Inflammatory macrophage treated with lipopolysaccharide for 1 hour (primary cell): ENCODE data around the gene THAP2.

Experiments
- DNase-seq, 2 donors: peaks; one replicate each; pipeline ENCODE4 v3.0.0-alpha.2; 2020 to 2022

Gene THAP2

GRCh38 chr12:71663561-71664410 lies at the start of gene THAP2, which contains the start of gene ZFC3H1:
Gene THAP2 (plus strand): TSS chr12:71664301. CDS start chr12:71664510, 209 bp downstream.
Gene ZFC3H1 (minus strand): TSS chr12:71663848. CDS start chr12:71663610, 238 bp downstream.
- DNase-seq = peak; percentile 96 to 99

GRCh38 chr12:71621938-71622337 lies 42.2 kb upstream of the THAP2 start:
- DNase-seq = no peak

- DNase-seq = no peak
Measured at GRCh38 chr12:71625476-71625875, 38.6 kb upstream of the THAP2 start.

GRCh38 chr12:71626098-71626497 lies 38.0 kb upstream of the THAP2 start:
- peak; percentile 20 to 32 for DNase-seq

DNA sequence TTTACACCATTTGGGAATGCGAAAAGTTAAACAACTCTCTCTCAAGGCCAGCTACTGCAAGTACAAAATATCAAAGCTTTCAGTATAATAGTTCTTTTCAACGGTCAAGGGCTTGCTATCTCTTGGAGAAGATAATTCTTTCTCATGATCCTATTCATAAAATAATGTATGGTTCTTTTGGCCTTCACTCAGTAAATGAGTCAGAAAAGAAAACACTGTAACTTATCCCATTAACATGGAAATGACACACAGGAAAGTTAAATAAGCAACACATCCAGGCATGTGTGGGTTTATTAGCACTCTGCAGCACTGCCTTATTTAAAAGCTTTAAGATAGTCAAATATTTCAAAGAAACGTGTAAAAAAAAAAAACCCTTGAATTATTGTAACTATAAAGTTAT lies 37.3 kb upstream of the THAP2 start:
- DNase-seq = no peak

DNA sequence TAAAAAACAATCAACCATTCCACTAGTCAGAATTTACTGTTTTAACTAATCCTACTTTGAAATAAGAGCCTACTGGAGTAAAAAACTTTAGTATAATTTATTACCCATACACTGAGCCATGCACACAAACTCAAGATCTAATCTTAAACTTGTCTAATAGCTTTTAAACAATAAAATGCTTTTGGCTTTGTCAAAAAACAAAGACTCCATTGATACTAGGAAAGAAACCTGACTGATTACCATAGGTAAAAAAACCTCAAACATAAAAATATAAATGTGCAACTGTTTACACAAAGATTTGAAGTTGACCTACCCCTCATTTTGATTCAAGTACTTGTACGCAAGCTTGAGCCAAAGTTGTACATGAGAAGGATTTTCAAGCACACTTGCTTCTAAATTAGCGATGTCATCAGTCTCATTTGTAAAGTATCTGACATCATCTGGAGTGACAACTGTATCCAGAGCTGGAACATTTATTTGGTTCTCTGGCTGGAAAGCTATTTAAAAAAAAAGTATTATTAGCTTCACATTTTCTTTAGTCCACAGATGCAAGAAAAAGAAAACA lies 36.6 kb upstream of the THAP2 start:
- DNase-seq = no peak

DNA sequence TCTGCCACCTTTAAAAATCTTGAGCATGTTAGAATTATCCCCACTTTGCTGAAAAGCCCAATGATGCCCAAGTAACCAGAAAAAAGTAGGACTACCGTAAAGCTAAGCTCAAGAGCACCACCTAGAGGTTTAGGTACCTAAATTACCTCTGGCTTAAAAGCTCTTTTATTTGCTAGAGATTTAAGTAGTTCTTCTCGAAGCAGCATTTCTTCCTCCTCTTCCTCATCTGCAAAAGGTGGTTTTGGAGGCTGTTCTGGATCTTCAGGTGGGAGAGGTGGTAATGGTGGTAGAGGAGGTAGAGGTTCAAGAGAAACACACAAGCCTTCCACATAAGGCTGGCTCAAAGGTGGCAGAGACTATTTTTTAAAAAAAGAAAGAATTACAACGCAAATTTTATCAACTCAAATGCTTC lies 27.4 kb upstream of the THAP2 start:
- DNase-seq = peak; percentile 30 to 77

GRCh38 chr12:71638499-71638898 lies 25.6 kb upstream of the THAP2 start:
- no peak for DNase-seq

DNA sequence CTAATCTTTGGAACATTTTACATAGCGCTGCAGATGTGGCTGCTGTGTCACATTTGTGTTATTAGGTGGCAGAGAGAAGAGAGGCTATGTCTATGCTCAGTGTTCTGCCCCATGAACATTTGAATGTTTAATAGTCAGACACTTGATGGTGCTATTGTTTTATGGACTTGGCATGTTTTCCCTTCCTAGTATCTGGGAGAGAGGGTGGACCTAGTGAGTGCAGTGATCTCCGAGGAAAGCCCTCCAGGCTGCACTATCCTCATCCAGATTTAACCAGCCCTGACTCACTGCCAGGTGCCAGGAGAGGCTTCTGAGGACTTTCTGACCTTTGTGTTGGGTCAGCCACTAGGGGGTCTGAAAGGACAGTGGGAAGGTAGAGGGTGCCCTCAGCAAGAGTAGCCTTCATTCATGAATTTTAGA lies 24.8 kb upstream of the THAP2 start:
- no peak for DNase-seq

DNA sequence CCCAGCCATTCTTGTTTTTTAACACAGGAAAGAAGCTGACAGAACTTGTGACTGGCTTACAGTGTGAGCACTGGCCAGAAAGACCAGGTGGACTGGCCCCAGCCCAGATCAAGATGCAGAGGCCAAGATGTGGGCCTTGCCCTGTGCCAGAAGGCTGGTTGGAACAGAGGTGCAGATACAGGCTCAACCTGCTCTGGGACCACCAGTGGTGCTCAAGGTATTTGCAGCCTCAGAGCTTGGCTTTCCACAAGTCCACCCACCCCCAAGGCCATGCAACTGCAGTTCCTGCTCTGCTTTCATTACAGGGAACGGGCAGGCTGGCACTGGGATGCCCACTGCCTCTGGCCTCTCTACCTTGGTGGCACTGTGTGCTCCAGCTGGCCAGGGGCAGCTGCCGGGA lies 23.8 kb upstream of the THAP2 start:
- DNase-seq = no peak

DNA sequence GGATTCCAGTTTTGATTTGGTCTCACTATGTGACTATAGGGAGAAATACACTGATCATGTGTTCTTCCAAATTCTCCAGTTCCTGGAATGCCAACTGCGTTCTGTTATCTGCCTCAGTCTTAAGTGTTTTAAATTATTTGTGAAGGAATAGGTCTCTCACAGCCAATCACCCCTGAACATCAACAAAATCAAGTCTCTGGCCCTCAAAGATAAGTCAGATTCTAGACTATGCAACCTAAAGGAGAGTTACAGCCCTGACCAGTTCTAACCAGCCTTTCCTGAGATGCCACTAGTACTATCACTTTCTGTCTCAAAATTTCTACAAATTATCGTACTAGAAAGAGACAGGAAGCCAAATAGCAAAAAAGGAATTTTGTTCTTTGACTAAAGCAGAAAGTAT lies 22.7 kb upstream of the THAP2 start:
- DNase-seq = no peak

DNA sequence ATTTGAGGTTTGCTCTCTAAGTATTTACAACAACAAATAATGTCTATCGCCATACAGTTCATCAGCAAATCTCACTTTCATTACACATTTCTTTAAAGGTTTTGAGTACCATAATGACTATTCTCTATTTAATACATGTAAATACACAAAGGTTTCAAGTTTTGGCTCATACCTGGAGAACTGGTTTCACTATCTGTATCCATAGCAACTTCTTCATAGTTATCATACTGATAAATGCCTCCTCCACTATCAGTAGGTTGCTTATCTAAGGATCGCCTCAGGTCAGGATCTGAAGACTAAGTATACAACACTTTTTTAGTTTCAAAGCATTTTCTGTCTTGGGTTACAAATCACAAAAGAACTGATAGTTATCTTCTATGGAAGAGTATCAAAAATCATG lies 21.8 kb upstream of the THAP2 start:
- no peak for DNase-seq

DNA sequence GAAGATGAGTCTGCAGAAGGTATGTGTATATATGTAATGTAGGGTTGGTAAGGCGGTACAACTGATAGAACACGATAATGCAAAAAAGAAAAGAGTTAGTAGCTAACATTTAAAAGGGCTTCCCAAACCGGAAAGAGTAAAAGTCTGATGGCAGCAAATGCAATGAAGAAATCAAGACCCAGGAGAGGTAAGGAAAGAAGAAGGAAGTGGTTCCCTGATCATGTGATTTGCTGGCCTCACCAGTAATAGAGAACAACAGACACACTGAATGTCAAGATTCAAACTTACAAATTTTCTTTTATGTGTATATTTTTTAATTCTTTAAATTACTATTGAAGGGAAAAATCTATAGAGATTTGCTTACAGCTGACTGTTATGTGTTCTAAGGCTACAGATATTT lies 18.8 kb upstream of the THAP2 start:
- DNase-seq = peak; percentile 45 to 55

- DNase-seq = no peak
Measured at GRCh38 chr12:71646512-71646911, 17.6 kb upstream of the THAP2 start.

GRCh38 chr12:71648537-71648936 lies 15.6 kb upstream of the THAP2 start:
- no peak for DNase-seq

- peak; percentile 51 to 63 for DNase-seq
Measured at GRCh38 chr12:71649401-71649800, 14.7 kb upstream of the THAP2 start.

- no peak for DNase-seq
Measured at GRCh38 chr12:71652656-71653055, 11.4 kb upstream of the THAP2 start.

GRCh38 chr12:71653137-71653536 lies 11.0 kb upstream of the THAP2 start:
- no peak for DNase-seq

- no peak for DNase-seq
Measured at GRCh38 chr12:71654200-71654599, 9.9 kb upstream of the THAP2 start.

DNA sequence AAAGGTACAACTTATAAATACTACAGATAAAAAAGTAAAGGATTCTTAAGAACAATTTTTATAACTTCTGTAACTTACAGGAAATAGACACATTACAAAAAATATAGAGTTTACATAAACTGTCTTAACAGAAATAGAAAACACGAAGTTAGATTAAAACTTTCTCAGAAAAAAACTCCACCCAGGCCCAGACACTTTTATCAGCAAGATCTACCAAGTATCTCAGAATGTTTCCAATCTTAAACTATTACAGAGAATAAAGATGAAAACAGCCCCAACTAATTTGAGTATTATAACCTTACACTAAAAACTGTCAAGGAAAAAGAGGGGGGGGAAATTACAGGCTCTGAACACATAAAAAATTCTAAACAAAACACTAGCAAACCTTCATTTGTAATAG lies 8.6 kb upstream of the THAP2 start:
- no peak for DNase-seq

GRCh38 chr12:71655907-71656306 lies 8.2 kb upstream of the THAP2 start:
- no peak for DNase-seq

GRCh38 chr12:71656740-71657139 lies 7.4 kb upstream of the THAP2 start:
- no peak for DNase-seq

GRCh38 chr12:71661977-71662530 lies 2.0 kb upstream of the THAP2 start:
- no peak for DNase-seq
